BE2C (cell line): ENCODE measurements around the gene RABIF.

Experiments
- DNase-seq: peaks from one replicate; pipeline ENCODE4 v3.0.0-alpha.2; 2020
- H3K27me3 ChIP-seq: fragments of 250-450 bp; sonication (Bioruptor Pico); 2 replicates; pipeline ENCODE4 v1.5.1; 2020; ENCODE audit warnings: mild to moderate bottlenecking
- H3K36me3 ChIP-seq: fragments of 250-450 bp; sonication (Bioruptor Pico); 2 replicates; pipeline ENCODE4 v1.5.1; 2020; ENCODE audit warnings: mild to moderate bottlenecking
- H3K4me1 ChIP-seq: fragments of 250-450 bp; sonication (Bioruptor Pico); 2 replicates; pipeline ENCODE4 v1.5.1; 2020
- H3K4me3 ChIP-seq: 2 replicates; pipeline ENCODE4 v1.5.1; 2011; ENCODE audit warnings: low read depth, low read length
- H3K9me3 ChIP-seq: fragments of 250-450 bp; sonication (Bioruptor Pico); 2 replicates; pipeline ENCODE4 v1.5.1; 2020
- CTCF ChIP-seq: IDR thresholded peaks from 2 replicates; pipeline ENCODE4 v1.5.1; 2012; ENCODE audit warnings: mild to moderate bottlenecking, low read depth, low read length

RABIF gene

GRCh38 chr1:202880961-202881460, 7.9 kb downstream of the RABIF start:
- H3K36me3 ChIP-seq, result peaks cover 11% of the 10 kb centered on the region
- no peak overlapping the region for H3K4me3 ChIP-seq
- H3K27me3 ChIP-seq, result no peaks in the 10 kb centered on the region
- H3K9me3 ChIP-seq, result no peaks in the 10 kb centered on the region
- H3K4me1 ChIP-seq, result no peaks in the 10 kb centered on the region
- no peak for DNase-seq
- TF ChIP-seq CTCF, result no peak

- Histone ChIP-seq H3K9me3 (no peaks in the 10 kb centered on the region), H3K4me3 (no peak overlapping the region), H3K27me3 (no peaks in the 10 kb centered on the region), H3K36me3 (peaks cover 11% of the 10 kb centered on the region), H3K4me1 (no peaks in the 10 kb centered on the region)
- no peak for TF ChIP-seq CTCF
- no peak for DNase-seq
Measured at GRCh38 chr1:202880062-202880461, 8.9 kb downstream of the RABIF start.

- Histone ChIP-seq H3K36me3 (peaks cover 11% of the 10 kb centered on the region), H3K27me3 (no peaks in the 10 kb centered on the region), H3K4me3 (no peak overlapping the region), H3K9me3 (no peaks in the 10 kb centered on the region), H3K4me1 (no peaks in the 10 kb centered on the region)
- no peak for DNase-seq
- TF ChIP-seq CTCF, result no peak
Measured at GRCh38 chr1:202879128-202879527, 9.8 kb downstream of the RABIF start.

- TF ChIP-seq CTCF, result no peak
- H3K9me3 ChIP-seq, result no peaks in the 10 kb centered on the region
- H3K27me3 ChIP-seq, result no peaks in the 10 kb centered on the region
- H3K4me3 ChIP-seq, result no peak overlapping the region
- H3K4me1 ChIP-seq, result no peaks in the 10 kb centered on the region
- H3K36me3 ChIP-seq, result no peaks in the 10 kb centered on the region
- no peak for DNase-seq
Measured at GRCh38 chr1:202873026-202873425, 15.9 kb downstream of the RABIF start.

- Histone ChIP-seq H3K36me3 (no peaks in the 10 kb centered on the region), H3K27me3 (no peaks in the 10 kb centered on the region), H3K4me1 (no peaks in the 10 kb centered on the region), H3K9me3 (no peaks in the 10 kb centered on the region), H3K4me3 (no peak overlapping the region)
- DNase-seq, result no peak
- no peak for TF ChIP-seq CTCF
Measured at GRCh38 chr1:202871367-202871766, 17.6 kb downstream of the RABIF start.

- H3K27me3 ChIP-seq, result no peaks in the 10 kb centered on the region
- H3K4me1 ChIP-seq, result no peaks in the 10 kb centered on the region
- no peak for TF ChIP-seq CTCF
- no peak for DNase-seq
- H3K36me3 ChIP-seq, result no peaks in the 10 kb centered on the region
- H3K9me3 ChIP-seq, result no peaks in the 10 kb centered on the region
- no peak overlapping the region for H3K4me3 ChIP-seq
Measured at GRCh38 chr1:202862679-202863560, 26.0 kb downstream of the RABIF start.
